ENCODE results near the gene TTC33.

DNA sequence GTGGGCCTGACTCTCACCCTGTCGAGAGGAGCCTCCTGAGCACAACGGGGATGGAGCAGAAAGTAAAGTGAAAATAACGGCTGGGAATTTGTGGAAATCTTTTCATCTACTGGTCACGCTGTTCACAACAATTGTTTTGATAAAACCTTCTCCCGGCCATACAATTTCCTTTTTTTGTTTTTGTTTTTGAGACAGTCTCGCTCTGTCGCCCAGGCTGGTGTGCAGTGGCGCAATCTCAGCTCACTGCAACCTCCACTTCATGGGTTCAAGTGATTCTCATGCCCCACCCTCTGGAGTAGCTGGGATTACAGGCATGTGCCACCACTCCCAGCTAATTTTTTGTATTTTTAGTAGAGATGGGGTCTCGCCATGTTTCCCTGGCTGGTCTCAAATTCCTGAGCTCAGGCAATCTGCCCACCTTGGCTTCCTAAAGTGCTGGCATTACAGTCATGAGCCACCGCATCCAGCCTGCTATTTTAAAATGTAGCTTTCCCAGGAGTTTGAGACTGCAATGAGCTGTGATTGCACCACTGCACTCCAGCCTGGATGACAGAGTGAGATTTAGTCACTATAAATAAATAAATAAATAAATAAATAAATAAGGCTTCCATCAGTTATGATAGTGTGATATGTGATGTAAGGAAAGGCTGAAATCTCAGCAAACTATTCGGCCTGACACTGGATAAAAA, 149.5 kb downstream of the TTC33 start:
- TF ChIP-seq, protein P1, sequence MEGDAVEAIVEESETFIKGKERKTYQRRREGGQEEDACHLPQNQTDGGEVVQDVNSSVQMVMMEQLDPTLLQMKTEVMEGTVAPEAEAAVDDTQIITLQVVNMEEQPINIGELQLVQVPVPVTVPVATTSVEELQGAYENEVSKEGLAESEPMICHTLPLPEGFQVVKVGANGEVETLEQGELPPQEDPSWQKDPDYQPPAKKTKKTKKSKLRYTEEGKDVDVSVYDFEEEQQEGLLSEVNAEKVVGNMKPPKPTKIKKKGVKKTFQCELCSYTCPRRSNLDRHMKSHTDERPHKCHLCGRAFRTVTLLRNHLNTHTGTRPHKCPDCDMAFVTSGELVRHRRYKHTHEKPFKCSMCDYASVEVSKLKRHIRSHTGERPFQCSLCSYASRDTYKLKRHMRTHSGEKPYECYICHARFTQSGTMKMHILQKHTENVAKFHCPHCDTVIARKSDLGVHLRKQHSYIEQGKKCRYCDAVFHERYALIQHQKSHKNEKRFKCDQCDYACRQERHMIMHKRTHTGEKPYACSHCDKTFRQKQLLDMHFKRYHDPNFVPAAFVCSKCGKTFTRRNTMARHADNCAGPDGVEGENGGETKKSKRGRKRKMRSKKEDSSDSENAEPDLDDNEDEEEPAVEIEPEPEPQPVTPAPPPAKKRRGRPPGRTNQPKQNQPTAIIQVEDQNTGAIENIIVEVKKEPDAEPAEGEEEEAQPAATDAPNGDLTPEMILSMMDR (IDR thresholded peaks at IDR 0.05 in 4 of 5, conservative IDR thresholded peaks at IDR 0.05 in 1 of 5), result no peak
- TF ChIP-seq POLR2A (IDR thresholded peaks at IDR 0.05), result no peak
